HepG2 (cell line): ENCODE measurements around the gene TTYH1. TPM values are rescaled to one million over a fixed set of nuclear protein-coding genes. Genes with fewer than 3 reads are reported as not detected.

Experiments
- ATAC-seq: fragments of 200-7000 bp; cut with Tn5 transposase; 3 replicates; pipeline ENCODE4 v1.9.1; 2020; ENCODE audit warnings: mild to moderate bottlenecking, moderate library complexity
- BruUV-seq: library from RNA; stranded (reverse); fragments of 400-500 nt; replicated peaks from 2 replicates; lab custom pipeline; 2021; lab: Mats Ljungman, UMichigan
- CTCF ChIA-PET: fragments of 300-600 bp; formaldehyde crosslinking; extraction: SDS; loops from one replicate; lab custom pipeline; 2021; ENCODE audit warnings: low total read pairs, inconsistent platforms, low intra/inter-chr PET ratio; lab: Yijun Ruan, JAX
- POLR2A ChIA-PET: fragments of 350-600 bp; sonication (Branson Sonifier 250); formaldehyde crosslinking; loops from one replicate; lab custom pipeline; 2020; ENCODE audit warnings: antibody characterized with exemption, inconsistent platforms; lab: Yijun Ruan, JAX
- DNase-seq: peaks from one replicate; pipeline ENCODE4 v3.0.0-alpha.2; 2015; ENCODE audit warnings: low spot score
- FAIRE-seq: peaks from 3 replicates; lab custom pipeline; 2011; peaks lifted over from hg19 to GRCh38; lab: Jason Lieb, UNC
- H2AFZ ChIP-seq: one replicate; pipeline ENCODE4 v1.6.1; 2011; ENCODE audit warnings: low read length, inconsistent platforms
- H3K27ac ChIP-seq: fragments of 300-600 bp; 3 replicates; pipeline ENCODE4 v1.8.0; 2011; ENCODE audit warnings: mixed run types, mild to moderate bottlenecking, mixed read lengths, low read length, inconsistent platforms; ENCODE audit not compliant: insufficient read depth; ENCODE audit errors: extremely low read length
- H3K27me3 ChIP-seq, 2 experiments: fragments of 200-600 bp in 1 of 2; 2 replicates in 1 of 2; 3 replicates in 1 of 2; pipeline versions ENCODE4 v1.6.0 to v1.8.0; 2011; ENCODE audit warnings: low read length in 2 of 2, mild to moderate bottlenecking in 2 of 2, moderate library complexity in 2 of 2, inconsistent platforms in 1 of 2; ENCODE audit not compliant: insufficient read depth in 2 of 2, control insufficient read depth in 1 of 2
- H3K36me3 ChIP-seq, 2 experiments: fragments of 200-600 bp in 1 of 2; replicated peaks in 1 of 2; 2 replicates in 1 of 2; 3 replicates in 1 of 2; pipeline versions ENCODE4 v1.5.1 to v1.8.0; 2011; ENCODE audit warnings: low read length in 2 of 2, inconsistent platforms in 1 of 2; ENCODE audit not compliant: insufficient read depth in 2 of 2, control insufficient read depth in 1 of 2
- H3K4me1 ChIP-seq: 2 replicates; pipeline ENCODE4 v1.5.1; 2012; ENCODE audit warnings: low read length, inconsistent platforms; ENCODE audit not compliant: insufficient read depth
- H3K4me2 ChIP-seq: 2 replicates; pipeline ENCODE4 v1.6.0; 2011; ENCODE audit warnings: low read depth, low read length, inconsistent platforms
- H3K4me3 ChIP-seq, 3 experiments: fragments of 200-600 bp in 1 of 3; sonication (generic), shearing (Covaris generic) in 1 of 3; replicated peaks in 1 of 3; 2 replicates each; pipeline ENCODE4 v1.5.1; 2011 to 2016; ENCODE audit warnings: low read length in 3 of 3, inconsistent platforms in 2 of 3, low read depth in 2 of 3, mild to moderate bottlenecking in 2 of 3, control low read depth in 1 of 3, mixed read lengths in 1 of 3; ENCODE audit not compliant: insufficient read depth in 1 of 3
- H3K79me2 ChIP-seq: one replicate; pipeline ENCODE4 v1.6.1; 2011; ENCODE audit warnings: low read length, inconsistent platforms; ENCODE audit not compliant: insufficient read depth
- H3K9ac ChIP-seq: 2 replicates; pipeline ENCODE4 v1.6.0; 2011; ENCODE audit warnings: mild to moderate bottlenecking, low read depth, low read length, inconsistent platforms; ENCODE audit not compliant: insufficient read depth
- H3K9me3 ChIP-seq: 2 replicates; pipeline ENCODE4 v1.5.1; 2012; ENCODE audit warnings: mild to moderate bottlenecking, low read length
- H4K20me1 ChIP-seq: 2 replicates; pipeline ENCODE4 v1.6.0; 2011; ENCODE audit warnings: inconsistent platforms, mild to moderate bottlenecking, low read length, moderate library complexity; ENCODE audit not compliant: insufficient read depth
- AHR ChIP-seq: IDR thresholded peaks from 2 replicates; pipeline ENCODE4 v1.6.1; 2018; ENCODE audit warnings: missing genetic modification reagents, missing compliant biosample characterization
- ATF1 ChIP-seq: IDR thresholded peaks from 2 replicates; pipeline ENCODE4 v1.6.1; 2016; ENCODE audit warnings: mild to moderate bottlenecking, control low read depth
- ATRX ChIP-seq: sonication (generic); formaldehyde crosslinking; IDR thresholded peaks from 2 replicates; pipeline ENCODE4 v1.4.0; 2020; ENCODE audit warnings: missing genetic modification reagents, borderline replicate concordance
- IKZF4 ChIP-seq: sonication (generic); formaldehyde crosslinking; IDR thresholded peaks from 2 replicates; pipeline ENCODE4 v1.5.1; 2020; ENCODE audit warnings: borderline replicate concordance, mild to moderate bottlenecking, low read depth, missing genetic modification reagents; ENCODE audit errors: not compliant biosample characterization
- MTA1 ChIP-seq: sonication (generic); formaldehyde crosslinking; IDR thresholded peaks from 2 replicates; pipeline ENCODE4 v1.4.0; 2020; ENCODE audit warnings: missing genetic modification reagents, mild to moderate bottlenecking, borderline replicate concordance
- MYC ChIP-seq: sonication (generic); formaldehyde crosslinking; IDR thresholded peaks from 2 replicates; pipeline ENCODE4 v1.9.0; 2021; ENCODE audit warnings: missing genetic modification reagents, borderline replicate concordance
- NCOR1 ChIP-seq: fragments of 200-600 bp; sonication (generic); IDR thresholded peaks from 2 replicates; pipeline ENCODE4 v1.7.0; 2017; ENCODE audit warnings: antibody characterized with exemption, low read length, borderline replicate concordance
- POLR2AphosphoS5 ChIP-seq: IDR thresholded peaks from 2 replicates; pipeline ENCODE4 v1.6.1; 2012; ENCODE audit warnings: low read depth, low read length
- RBFOX2 ChIP-seq: fragments of 200-400 bp; formaldehyde crosslinking; IDR thresholded peaks from 2 replicates; pipeline ENCODE4 v1.6.1; 2017; ENCODE audit warnings: low read depth, mild to moderate bottlenecking, low read length
- SMAD1 ChIP-seq: sonication (generic); formaldehyde crosslinking; IDR thresholded peaks from 2 replicates; pipeline ENCODE4 v1.4.0; 2020; ENCODE audit warnings: missing genetic modification reagents, low read depth, mild to moderate bottlenecking, borderline replicate concordance
- TEF ChIP-seq: sonication (generic); formaldehyde crosslinking; IDR thresholded peaks from 2 replicates; pipeline ENCODE4 v1.5.0; 2020; ENCODE audit warnings: missing genetic modification reagents
- ZNF619 ChIP-seq: sonication (generic); formaldehyde crosslinking; IDR thresholded peaks from 2 replicates; pipeline ENCODE4 v1.4.0; 2020; ENCODE audit warnings: mild to moderate bottlenecking, missing genetic modification reagents
- ZNF770 ChIP-seq: sonication (generic); formaldehyde crosslinking; IDR thresholded peaks from 2 replicates; pipeline ENCODE4 v1.5.0; 2020; ENCODE audit warnings: mild to moderate bottlenecking, missing genetic modification reagents
- ZNF781 ChIP-seq: sonication (generic); formaldehyde crosslinking; IDR thresholded peaks from 2 replicates; pipeline ENCODE4 v1.5.1; 2020; ENCODE audit warnings: borderline replicate concordance, mild to moderate bottlenecking, missing genetic modification reagents; ENCODE audit errors: not compliant biosample characterization
- ZNF841 ChIP-seq: sonication (generic); formaldehyde crosslinking; IDR thresholded peaks from 2 replicates; pipeline ENCODE4 v1.8.1; 2023; ENCODE audit warnings: missing genetic modification reagents, borderline replicate concordance
- ZSCAN22 ChIP-seq: sonication (generic); formaldehyde crosslinking; IDR thresholded peaks from 2 replicates; pipeline ENCODE4 v1.4.0; 2020; ENCODE audit warnings: mild to moderate bottlenecking, missing genetic modification reagents
- WGBS: methylation state at CpG from one replicate; pipeline ENCODE4 v1.1.6; 2017; ENCODE audit warnings: low lambda C conversion rate; 5-methylcytosine and 5-hydroxymethylcytosine counted together
- in situ Hi-C: cut with HindIII; loops from 2 replicates; pipeline ENCODE4 v1.10.0; 2017; ENCODE audit warnings: low pct_unique_long_range_greater_than_20kb; ENCODE audit not compliant: extremely low pct_ligation_motif_present
- intact Hi-C: fragments of 100-400 bp; cut with micrococcal nuclease; formaldehyde crosslinking; loops from one replicate; pipeline ENCODE4 v1.10.0; 2022; ENCODE audit not compliant: unreplicated experiment
- polyA plus RNA-seq, 8 experiments: library from polyadenylated mRNA; depleted of rRNA in 3 of 8; stranded (reverse) in 7 of 8; unstranded in 1 of 8; fragments of >200 nt; fragmentation: Illumina TruSeq in 4 of 8; extraction: Trizol in 4 of 8; gene quantifications; 2 replicates each; pipeline versions ENCODE4 v1.2.1 to v1.2.3, GENCODE V29; 2011 to 2016; ENCODE audit warnings: low read depth in 4 of 8, missing spikeins in 1 of 8, mixed read lengths in 1 of 8; ENCODE audit not compliant: insufficient read depth in 1 of 8
- total RNA-seq, 5 experiments: library from RNA; depleted of rRNA; stranded (reverse); fragments of >200 nt; fragmentation: Illumina TruSeq; extraction: Trizol; gene quantifications; 2 replicates each; pipeline ENCODE4 v1.2.3, GENCODE V29; 2016; ENCODE audit warnings: low read depth in 1 of 5

The TTYH1 gene
- total and polyA plus RNA-seq, 2 of the 13 experiments (the other 11 are each of a cell fraction or from before 2014, with no cell fraction given), result 6.9 to 19.9 TPM

DNA sequence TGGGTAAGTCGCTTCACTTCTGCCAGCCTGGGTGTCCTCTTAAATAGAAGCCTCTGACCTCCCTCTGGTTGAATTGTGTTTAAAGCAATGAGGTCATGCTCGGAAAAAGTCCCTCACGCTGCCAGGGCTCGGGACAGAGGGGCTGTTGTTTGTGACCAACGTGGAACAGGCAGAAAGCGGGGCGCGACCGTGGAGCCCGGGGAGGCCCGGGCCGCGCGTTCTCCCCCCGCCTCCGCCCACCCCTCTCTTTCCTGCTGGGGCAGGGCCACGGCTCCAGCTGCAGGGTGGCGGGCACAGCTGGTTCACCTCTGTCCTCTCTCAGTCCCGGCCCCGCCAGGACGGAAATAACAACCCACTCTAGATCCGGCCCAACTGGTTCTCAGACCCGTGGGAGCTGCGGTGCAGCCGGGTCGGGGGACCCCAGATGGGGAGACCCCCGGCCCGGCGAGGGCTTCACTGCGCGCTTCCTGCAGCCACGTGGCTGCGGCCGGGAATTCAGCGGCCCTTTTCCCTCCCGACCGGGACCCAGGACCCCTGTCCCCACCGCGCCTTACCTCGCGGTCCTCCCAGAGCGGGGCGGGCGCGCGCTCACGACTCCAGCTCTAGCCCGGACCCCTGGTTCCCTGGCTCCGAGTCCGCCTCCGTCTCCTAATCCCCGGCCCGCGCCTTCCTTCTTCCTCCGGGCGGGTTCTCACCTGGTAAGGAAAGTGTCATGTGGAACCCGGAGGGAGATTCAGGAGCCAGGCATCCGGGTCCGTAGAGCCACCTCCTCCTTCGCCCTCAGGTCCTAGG is 55.9 kb downstream of the TTYH1 start (continued):
- TF ChIP-seq ZNF619 (CRISPR knock-in tag), result no peak
- TF ChIP-seq MTA1 (CRISPR knock-in tag), result 0 out of 2 replicates have a peak, but pooled peaks have one; percentile 24
- no peak for TF ChIP-seq SMAD1 (CRISPR knock-in tag)
- TF ChIP-seq AHR (CRISPR knock-in tag), result no peak
- TF ChIP-seq ATF1 (CRISPR knock-in tag), result no peak
- no peak for TF ChIP-seq ZNF841 (CRISPR knock-in tag)
- peak; percentile 56; the same call in 1 of the 2 replicates for TF ChIP-seq RBFOX2
- no peak for TF ChIP-seq NCOR1
- TF ChIP-seq ATRX (CRISPR knock-in tag), result no peak
- TF ChIP-seq IKZF4 (CRISPR knock-in tag), result no peak
- TF ChIP-seq MYC, result no peak

DNA sequence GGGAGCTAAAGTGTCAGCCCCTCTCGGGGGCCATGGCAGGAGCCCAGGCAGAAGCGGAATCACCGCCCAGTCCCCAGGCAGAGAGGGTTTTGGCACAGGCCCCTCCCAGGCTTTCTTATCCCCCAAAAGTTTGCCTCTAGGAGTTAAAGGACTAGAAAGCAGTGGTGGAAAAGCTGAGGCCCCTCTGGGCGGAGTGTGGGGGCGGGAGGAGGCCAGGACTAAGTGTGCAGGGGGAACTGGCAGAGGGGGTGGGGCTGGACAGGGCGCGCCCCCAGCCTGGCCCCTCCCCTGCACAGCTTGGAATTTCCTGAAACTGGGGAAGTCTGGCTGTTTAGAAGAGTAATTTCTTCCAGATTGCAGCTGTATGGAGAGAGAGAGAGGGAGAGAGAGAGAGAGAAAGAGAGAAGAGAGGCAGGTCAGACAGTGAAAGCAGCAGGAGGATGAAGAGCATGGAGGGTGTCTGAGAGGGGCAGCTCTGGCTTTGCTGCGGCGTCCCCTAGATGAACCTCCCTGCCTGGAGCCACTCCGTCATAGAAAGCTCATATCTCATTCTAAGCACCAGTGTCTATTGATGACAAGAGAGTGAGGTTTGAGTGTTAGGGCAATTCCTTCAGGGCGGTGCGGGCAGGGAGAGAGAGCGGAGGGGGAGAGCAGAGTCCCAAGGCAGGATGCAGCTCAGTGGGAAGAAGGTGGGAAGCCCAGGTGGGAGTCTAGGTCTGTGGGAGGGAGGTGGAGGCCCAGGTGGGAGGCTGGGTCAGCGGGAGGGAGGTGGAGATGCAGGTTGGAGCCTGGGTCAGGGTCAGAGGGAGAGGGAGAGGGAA is 58.0 kb downstream of the TTYH1 start, which contains the start of gene CDC42EP5:
CDC42EP5 (minus strand) TSS at position 226 of the 821 bp plus-strand sequence. CDS start 7,749 bp downstream, outside the sequence.
- in situ Hi-C loops, result loop anchor here (10.0 kb wide), 1 partner anchor 202 kb away; no protein-coding TSS in a partner anchor
- TF ChIP-seq TEF (no peak), ZNF770 (CRISPR knock-in tag) (peak; percentile 67), ZSCAN22 (no peak), POLR2AphosphoS5 (no peak), ZNF781 (CRISPR knock-in tag) (no peak)

More for the DNA sequence above, 58.0 kb downstream of the TTYH1 start, which contains the start of gene CDC42EP5:
- WGBS, result 9% methylated on average over 14 of the region's 14 CpGs
- POLR2A ChIA-PET, result interaction anchor here (0.7 to 1.3 kb wide), 3 partner anchors 10 to 53 kb away, joined by 3 to 10 read pairs (median 3); partner anchors contain the start of gene LENG9
- BruUV-seq, result no TSS peak
- intact Hi-C loops, result no loop called here
- Histone ChIP-seq H3K4me1 (peaks cover 39% of the 10 kb centered on the region), H3K27ac (no peak within 1 kb of the TSS), H3K4me3 (peak within 1 kb of the TSS; percentile 12 to 51 (median 40); a peak in 2 of 6 replicates), H3K9me3 (no peaks in the 10 kb centered on the region), H4K20me1 (no peaks in the 10 kb centered on the region), H3K9ac (no peak within 1 kb of the TSS), H3K27me3 (no peaks in the 10 kb centered on the region; a peak in 1 of 5 replicates), H3K4me2 (peak within 1 kb of the TSS; percentile 64), H3K79me2 (no peaks in the 10 kb centered on the region), H2AFZ (no peak within 1 kb of the TSS), H3K36me3 (no peaks in the 10 kb centered on the region)
- FAIRE-seq, result no peak
- CTCF ChIA-PET, result no interaction called here
- no peak for DNase-seq
- ATAC-seq, result peak; percentile 53
